Peyer's patch (tissue), 4 donors: ENCODE data around the gene TSPAN3.

Experiments used
- POLR2A ChIP-seq, 2 donors: fragments of 450-650 bp; IDR thresholded peaks; one replicate each; pipeline ENCODE4 v1.5.1; 2017; ENCODE audit warnings: antibody characterized with exemption in 2 of 2, mild to moderate bottlenecking in 2 of 2, moderate library complexity in 2 of 2
- TF ChIP-seq, protein P1 (sequence below), 6 experiments: fragments of 450-650 bp in 4 of 6; fragments of 200-600 bp in 2 of 6; sonication (generic) in 1 of 6; IDR thresholded peaks; one replicate each; pipeline ENCODE4 v1.5.1; 2017 to 2019; ENCODE audit warnings: antibody characterized with exemption in 6 of 6, mild to moderate bottlenecking in 3 of 6, moderate library complexity in 1 of 6

DNA sequence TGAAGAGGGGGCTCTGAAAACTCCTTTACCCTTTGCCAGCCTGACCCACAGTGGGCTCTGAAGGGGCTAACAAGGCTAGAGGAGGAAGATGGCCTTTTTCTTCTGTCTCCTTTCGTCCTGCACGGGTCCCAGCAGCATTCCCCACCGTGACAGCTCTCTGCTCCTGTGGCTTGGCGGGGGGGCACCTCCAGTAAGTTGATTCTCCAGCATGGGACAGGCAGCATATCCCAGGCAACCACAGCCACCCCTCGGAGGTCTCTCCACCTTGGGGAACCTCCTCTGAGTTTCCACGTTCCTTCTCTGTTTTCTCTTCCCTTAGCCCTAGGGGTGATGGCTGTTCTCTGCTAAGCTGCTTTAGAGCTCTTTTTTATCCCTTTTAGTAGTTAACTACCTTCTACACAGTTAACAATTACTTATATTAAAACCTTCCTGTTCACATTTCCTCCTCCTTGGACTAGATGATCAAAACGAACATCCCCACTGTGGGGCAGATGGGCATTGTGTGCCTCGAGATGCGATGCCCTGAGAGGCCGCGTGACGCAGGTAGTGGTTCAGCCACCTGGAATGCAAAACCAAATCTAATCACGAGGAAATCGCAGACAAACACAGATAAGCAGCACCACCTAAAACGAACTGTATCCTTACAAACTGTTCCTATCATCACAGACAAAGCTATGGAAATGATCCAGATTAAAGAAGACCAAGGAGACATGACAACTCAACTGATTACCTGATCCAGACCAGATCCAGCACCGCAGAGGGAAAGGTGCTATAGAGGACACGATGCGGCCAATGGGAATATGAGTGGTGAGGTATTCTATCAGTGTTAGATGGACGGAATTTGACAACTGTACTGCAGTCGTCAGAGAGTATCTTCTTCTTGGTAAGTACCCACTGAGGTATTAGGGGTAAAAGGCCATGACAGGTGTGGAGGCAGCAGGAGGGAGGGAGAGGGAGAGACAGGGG lies 27.7 kb downstream of the TSPAN3 start:
- TF ChIP-seq, protein P1, sequence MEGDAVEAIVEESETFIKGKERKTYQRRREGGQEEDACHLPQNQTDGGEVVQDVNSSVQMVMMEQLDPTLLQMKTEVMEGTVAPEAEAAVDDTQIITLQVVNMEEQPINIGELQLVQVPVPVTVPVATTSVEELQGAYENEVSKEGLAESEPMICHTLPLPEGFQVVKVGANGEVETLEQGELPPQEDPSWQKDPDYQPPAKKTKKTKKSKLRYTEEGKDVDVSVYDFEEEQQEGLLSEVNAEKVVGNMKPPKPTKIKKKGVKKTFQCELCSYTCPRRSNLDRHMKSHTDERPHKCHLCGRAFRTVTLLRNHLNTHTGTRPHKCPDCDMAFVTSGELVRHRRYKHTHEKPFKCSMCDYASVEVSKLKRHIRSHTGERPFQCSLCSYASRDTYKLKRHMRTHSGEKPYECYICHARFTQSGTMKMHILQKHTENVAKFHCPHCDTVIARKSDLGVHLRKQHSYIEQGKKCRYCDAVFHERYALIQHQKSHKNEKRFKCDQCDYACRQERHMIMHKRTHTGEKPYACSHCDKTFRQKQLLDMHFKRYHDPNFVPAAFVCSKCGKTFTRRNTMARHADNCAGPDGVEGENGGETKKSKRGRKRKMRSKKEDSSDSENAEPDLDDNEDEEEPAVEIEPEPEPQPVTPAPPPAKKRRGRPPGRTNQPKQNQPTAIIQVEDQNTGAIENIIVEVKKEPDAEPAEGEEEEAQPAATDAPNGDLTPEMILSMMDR (IDR thresholded peaks at IDR 0.05) = no peak
- TF ChIP-seq POLR2A (IDR thresholded peaks at IDR 0.05) = no peak
